Sigmoid colon (tissue), 7 donors: Measurements from ENCODE around the gene CNTD1. TPM values are rescaled to one million over a fixed set of nuclear protein-coding genes. Genes with fewer than 3 reads are reported as not detected.

Source experiments
- DNase-seq: peaks from one replicate; pipeline ENCODE4 v3.0.0-alpha.2; 2019
- H3K27ac ChIP-seq, 4 donors: fragments of 200-600 bp; sonication (generic); one replicate each; pipeline ENCODE4 v1.5.1; 2016 to 2019; ENCODE audit warnings: mild to moderate bottlenecking in 1 of 4
- H3K27me3 ChIP-seq, 3 donors: fragments of 200-600 bp; sonication (generic); one replicate each; pipeline ENCODE4 v1.5.1; 2019; ENCODE audit warnings: mild to moderate bottlenecking in 1 of 3
- H3K36me3 ChIP-seq, 4 donors: fragments of 200-600 bp; sonication (generic); one replicate each; pipeline ENCODE4 v1.5.1; 2016 to 2019
- H3K4me1 ChIP-seq, 4 donors: fragments of 200-600 bp; sonication (generic); one replicate each; pipeline ENCODE4 v1.5.1; 2017 to 2019
- H3K4me3 ChIP-seq, 4 donors: fragments of 200-600 bp; sonication (generic); one replicate each; pipeline ENCODE4 v1.5.1; 2017 to 2019; ENCODE audit warnings: mild to moderate bottlenecking in 2 of 4, moderate library complexity in 1 of 4
- H3K9me3 ChIP-seq, 4 donors: fragments of 200-600 bp in 3 of 4; sonication (generic) in 3 of 4; one replicate each; pipeline versions ENCODE4 v1.5.1 to v1.6.1; 2013 to 2019
- CTCF ChIP-seq, 4 experiments: fragments of 450-650 bp in 3 of 4; fragments of 200-600 bp in 1 of 4; IDR thresholded peaks; one replicate each; pipeline ENCODE4 v1.5.1; 2016 to 2019; ENCODE audit warnings: antibody characterized with exemption in 4 of 4, mild to moderate bottlenecking in 3 of 4, moderate library complexity in 2 of 4
- EP300 ChIP-seq, 4 donors: sonication (generic); formaldehyde crosslinking; IDR thresholded peaks; one replicate each; pipeline ENCODE4 v1.6.1; 2017; ENCODE audit warnings: antibody characterized with exemption in 4 of 4
- POLR2A ChIP-seq, 2 donors: fragments of 450-650 bp; IDR thresholded peaks; one replicate each; pipeline ENCODE4 v1.6.1; 2016; ENCODE audit warnings: antibody characterized with exemption in 2 of 2, mild to moderate bottlenecking in 2 of 2, moderate library complexity in 2 of 2
- POLR2AphosphoS5 ChIP-seq, 4 donors: sonication (generic); formaldehyde crosslinking; IDR thresholded peaks; one replicate each; pipeline ENCODE4 v1.6.1; 2017; ENCODE audit warnings: antibody characterized with exemption in 4 of 4
- WGBS, 2 donors: extraction: QIAGEN DNeasy Blood & Tissue Kit; methylation state at CpG; one replicate each; pipeline ENCODE4 v1.1.7; 2013; 5-methylcytosine and 5-hydroxymethylcytosine counted together
- intact Hi-C: fragments of 100-400 bp; cut with DNase I; formaldehyde crosslinking; loops from one replicate; pipeline ENCODE4 v1.15.1; 2023
- polyA plus RNA-seq, 3 donors: library from polyadenylated mRNA; stranded (reverse); fragments of 200-250 nt; gene quantifications; one replicate each; pipeline ENCODE4 v1.2.3, GENCODE V29; 2013
- total RNA-seq, 4 donors: library from RNA; depleted of rRNA; stranded (reverse); fragments of >200 nt; gene quantifications; one replicate each; pipeline ENCODE4 v1.1.0, GENCODE V29; 2016
- donor health status: healthy with polysubstance abuse.
- donor health status: Bipolar disorder and iron deficiency.
- donor health status: healthy.

CNTD1 gene
- total and polyA plus RNA-seq, 7 donors = 0.33 to 7.2 (median 2.3) TPM; not detected in 3

- Histone ChIP-seq H3K27ac (peak overlapping the region in 1 of 4 donors; percentile 40), H3K27me3 (no peaks in the 10 kb centered on the region), H3K36me3 (no peaks in the 10 kb centered on the region), H3K4me1 (peaks cover 0 to 8% (median 3%) of the 10 kb centered on the region in 4 donors), H3K9me3 (no peaks in the 10 kb centered on the region), H3K4me3 (no peak overlapping the region)
- TF ChIP-seq EP300 (IDR thresholded peaks at IDR 0.05) (no peak), POLR2AphosphoS5 (IDR thresholded peaks at IDR 0.05) (peak in 1 of 4 donors; percentile 50)
- DNase-seq = peak; percentile 90
- WGBS, 2 donors = 81 to 85% methylated on average over 3 of the region's 3 CpGs
- intact Hi-C loops = no loop called here
Measured at GRCh38 chr17:42754782-42755181, 43.9 kb upstream of the CNTD1 start.

- intact Hi-C loops = no loop called here
- Histone ChIP-seq H3K4me1 (peaks cover 0 to 20% (median 17%) of the 10 kb centered on the region in 4 donors), H3K36me3 (no peaks in the 10 kb centered on the region), H3K27ac (peak overlapping the region in 2 of 4 donors; percentile 43 to 77), H3K27me3 (peaks cover 4 to 29% (median 20%) of the 10 kb centered on the region in 3 donors), H3K4me3 (peak overlapping the region in 3 of 4 donors; percentile 50 to 64 (median 57)), H3K9me3 (no peaks in the 10 kb centered on the region)
- 52% methylated on average over 11 of the region's 11 CpGs for whole genome bisulfite sequencing, 2 donors
- DNase-seq = no peak
- no peak for TF ChIP-seq EP300 (IDR thresholded peaks at IDR 0.05)
- no peak for TF ChIP-seq POLR2AphosphoS5 (IDR thresholded peaks at IDR 0.05)
Measured at GRCh38 chr17:42759982-42760651, 38.5 kb upstream of the CNTD1 start.

GRCh38 chr17:42760652-42761581 lies 37.7 kb upstream of the CNTD1 start, which contains the start of gene RAMP2:
TSS of gene RAMP2 (plus strand) at chr17:42761227. CDS start at chr17:42761262, 35 bp downstream.
- H3K27ac ChIP-seq = peak within 1 kb of the TSS; percentile 34 to 77 (median 54)

GRCh38 chr17:42761638-42762037 lies 37.0 kb upstream of the CNTD1 start:
- peaks cover 4 to 34% (median 20%) of the 10 kb centered on the region in 3 donors for H3K27me3 ChIP-seq
- H3K4me1 ChIP-seq = peaks cover 0 to 20% (median 17%) of the 10 kb centered on the region in 4 donors
- 46 to 64% methylated on average over 12 of the region's 12 CpGs for WGBS, 2 donors
- peak overlapping the region; percentile 34 to 77 (median 54) for H3K27ac ChIP-seq
- DNase-seq = no peak
- TF ChIP-seq CTCF (IDR thresholded peaks at IDR 0.05) = no peak
- no peak for TF ChIP-seq POLR2AphosphoS5 (IDR thresholded peaks at IDR 0.05)
- TF ChIP-seq EP300 (IDR thresholded peaks at IDR 0.05) = no peak
- no peak for TF ChIP-seq POLR2A (IDR thresholded peaks at IDR 0.05)
- H3K9me3 ChIP-seq = no peaks in the 10 kb centered on the region
- H3K36me3 ChIP-seq = no peaks in the 10 kb centered on the region
- peak overlapping the region; percentile 14 to 64 (median 54) for H3K4me3 ChIP-seq
- intact Hi-C loops = no loop called here

More at GRCh38 chr17:42760652-42761581, 37.7 kb upstream of the CNTD1 start, which contains the start of gene RAMP2:
- no peaks in the 10 kb centered on the region for H3K9me3 ChIP-seq
- TF ChIP-seq EP300 (IDR thresholded peaks at IDR 0.05) (no peak), CTCF (IDR thresholded peaks at IDR 0.05) (no peak), POLR2AphosphoS5 (IDR thresholded peaks at IDR 0.05) (no peak), POLR2A (IDR thresholded peaks at IDR 0.05) (no peak)
- H3K4me1 ChIP-seq = peaks cover 0 to 20% (median 17%) of the 10 kb centered on the region in 4 donors
- peak within 1 kb of the TSS; percentile 14 to 64 (median 54) for H3K4me3 ChIP-seq
- no peaks in the 10 kb centered on the region for H3K36me3 ChIP-seq
- DNase-seq = peak; percentile 68
- H3K27me3 ChIP-seq = peaks cover 4 to 29% (median 20%) of the 10 kb centered on the region in 3 donors
- intact Hi-C loops = no loop called here
- 6 to 7% methylated on average over 92 of the region's 92 CpGs for WGBS, 2 donors

GRCh38 chr17:42766124-42766523 lies 32.5 kb upstream of the CNTD1 start:
- H3K36me3 ChIP-seq = no peaks in the 10 kb centered on the region
- no peak for DNase-seq
- no peak overlapping the region for H3K4me3 ChIP-seq
- H3K4me1 ChIP-seq = peaks cover 0 to 13% (median 9%) of the 10 kb centered on the region in 4 donors
- H3K27me3 ChIP-seq = peaks cover 4 to 26% (median 11%) of the 10 kb centered on the region in 3 donors
- intact Hi-C loops = no loop called here
- TF ChIP-seq EP300 (IDR thresholded peaks at IDR 0.05) (no peak), CTCF (IDR thresholded peaks at IDR 0.05) (no peak), POLR2A (IDR thresholded peaks at IDR 0.05) (no peak), POLR2AphosphoS5 (IDR thresholded peaks at IDR 0.05) (no peak)
- H3K27ac ChIP-seq = no peak overlapping the region
- no peaks in the 10 kb centered on the region for H3K9me3 ChIP-seq
- 90 to 91% methylated on average over 6 of the region's 6 CpGs for WGBS, 2 donors
